GM12874 (cell line): ENCODE measurements around the gene LRP1.

ENCODE experiments used
- TF ChIP-seq, protein P1 (sequence below): IDR thresholded peaks from 2 replicates; pipeline ENCODE4 v1.5.1; 2011; ENCODE audit warnings: low read depth, mild to moderate bottlenecking, control low read depth, low read length, moderate library complexity; ENCODE audit not compliant: insufficient read depth

Gene LRP1

DNA sequence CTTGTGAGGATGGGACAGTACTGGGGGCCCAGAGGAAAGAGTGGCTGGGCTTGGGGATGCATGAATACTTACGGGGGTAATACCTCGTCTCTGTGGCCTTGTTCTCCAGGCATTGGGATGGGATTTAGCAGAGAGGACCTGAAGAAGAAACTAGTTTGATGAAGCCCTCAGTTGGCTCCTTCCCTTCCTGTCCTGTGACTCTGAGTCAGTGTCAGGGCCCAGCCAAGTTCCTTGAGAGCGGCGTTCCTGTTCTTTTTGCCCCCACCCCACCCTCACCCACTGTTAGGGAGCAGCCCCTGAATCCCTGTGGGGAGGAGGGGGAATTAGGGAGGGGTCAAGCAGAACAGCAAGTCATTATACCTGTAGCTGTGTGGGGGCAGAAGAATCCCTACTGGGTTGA lies 24.4 kb downstream of the LRP1 start:
- TF ChIP-seq, protein P1, sequence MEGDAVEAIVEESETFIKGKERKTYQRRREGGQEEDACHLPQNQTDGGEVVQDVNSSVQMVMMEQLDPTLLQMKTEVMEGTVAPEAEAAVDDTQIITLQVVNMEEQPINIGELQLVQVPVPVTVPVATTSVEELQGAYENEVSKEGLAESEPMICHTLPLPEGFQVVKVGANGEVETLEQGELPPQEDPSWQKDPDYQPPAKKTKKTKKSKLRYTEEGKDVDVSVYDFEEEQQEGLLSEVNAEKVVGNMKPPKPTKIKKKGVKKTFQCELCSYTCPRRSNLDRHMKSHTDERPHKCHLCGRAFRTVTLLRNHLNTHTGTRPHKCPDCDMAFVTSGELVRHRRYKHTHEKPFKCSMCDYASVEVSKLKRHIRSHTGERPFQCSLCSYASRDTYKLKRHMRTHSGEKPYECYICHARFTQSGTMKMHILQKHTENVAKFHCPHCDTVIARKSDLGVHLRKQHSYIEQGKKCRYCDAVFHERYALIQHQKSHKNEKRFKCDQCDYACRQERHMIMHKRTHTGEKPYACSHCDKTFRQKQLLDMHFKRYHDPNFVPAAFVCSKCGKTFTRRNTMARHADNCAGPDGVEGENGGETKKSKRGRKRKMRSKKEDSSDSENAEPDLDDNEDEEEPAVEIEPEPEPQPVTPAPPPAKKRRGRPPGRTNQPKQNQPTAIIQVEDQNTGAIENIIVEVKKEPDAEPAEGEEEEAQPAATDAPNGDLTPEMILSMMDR = no peak

DNA sequence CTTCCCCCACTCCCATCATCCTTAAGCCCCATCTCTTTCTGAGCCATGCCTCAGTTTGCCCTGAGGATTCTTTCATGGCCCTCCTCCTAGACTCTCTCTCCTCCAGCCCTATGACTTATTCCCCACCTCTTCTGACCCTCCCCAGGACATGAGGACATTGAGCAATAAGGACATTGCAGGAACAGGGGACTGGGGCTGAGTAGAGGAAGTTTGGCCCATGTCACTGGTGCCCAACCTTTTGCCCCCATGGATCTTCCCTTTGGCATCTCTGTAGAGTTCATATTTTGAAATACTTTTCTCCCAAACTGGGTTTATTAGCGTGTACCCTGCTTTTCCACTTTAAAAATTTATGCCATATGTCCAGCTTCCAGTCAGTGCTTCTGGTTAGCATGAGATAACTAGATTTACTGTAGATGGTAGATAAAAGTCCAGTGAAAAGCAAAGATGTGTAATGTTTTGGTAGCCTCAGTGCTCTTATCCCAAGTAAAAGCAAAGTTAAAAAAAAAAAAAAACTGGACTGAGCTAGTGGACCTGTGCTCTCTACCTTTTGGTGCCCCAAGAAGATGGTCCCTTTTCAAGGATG lies 25.2 kb downstream of the LRP1 start:
- TF ChIP-seq, protein P1 = no peak

DNA sequence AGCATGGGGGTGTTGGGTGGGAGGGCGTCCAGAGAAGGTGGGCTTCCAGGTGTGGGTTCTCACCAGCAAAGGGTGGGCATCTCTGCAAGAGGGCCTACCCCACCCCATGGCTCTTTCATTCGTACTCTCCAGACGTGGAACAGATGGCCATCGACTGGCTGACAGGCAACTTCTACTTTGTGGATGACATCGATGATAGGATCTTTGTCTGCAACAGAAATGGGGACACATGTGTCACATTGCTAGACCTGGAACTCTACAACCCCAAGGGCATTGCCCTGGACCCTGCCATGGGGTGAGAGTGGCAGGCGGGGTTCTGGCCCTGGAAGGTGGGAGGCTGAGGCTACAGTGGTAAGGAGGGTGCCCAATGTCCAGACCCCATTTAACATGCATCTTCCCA lies 25.8 kb downstream of the LRP1 start:
- TF ChIP-seq, protein P1 = no peak

DNA sequence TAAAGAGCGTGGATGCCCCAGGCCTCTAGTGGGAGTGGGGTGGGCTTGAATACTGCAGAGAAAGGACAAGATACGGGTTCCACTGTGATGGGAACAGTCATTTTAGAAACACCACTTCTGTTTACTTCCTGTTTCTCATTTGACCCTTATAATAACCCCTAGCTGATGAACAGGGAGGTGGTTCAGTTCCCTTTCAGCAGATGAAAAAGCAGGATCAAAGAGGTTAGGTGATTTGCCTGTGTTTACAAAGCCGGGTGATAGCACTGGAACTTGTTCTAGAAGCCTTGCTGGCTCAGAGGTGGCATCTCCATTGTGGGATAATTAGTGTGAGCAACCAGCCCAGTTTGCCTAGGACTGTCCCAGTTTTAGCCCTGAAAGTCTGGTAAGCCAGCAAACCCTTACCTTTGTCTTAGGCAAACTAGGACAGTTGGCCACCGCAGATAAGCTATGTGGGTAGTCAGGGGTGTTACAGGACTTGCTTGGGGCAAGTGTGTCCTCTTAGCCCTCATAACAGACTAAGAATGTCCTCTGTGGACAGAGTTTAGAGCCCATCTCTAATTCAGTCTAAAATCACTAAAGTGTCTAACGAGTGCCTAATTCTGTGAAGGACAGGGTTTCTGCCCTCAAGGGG lies 26.6 kb downstream of the LRP1 start:
- TF ChIP-seq, protein P1 = no peak

DNA sequence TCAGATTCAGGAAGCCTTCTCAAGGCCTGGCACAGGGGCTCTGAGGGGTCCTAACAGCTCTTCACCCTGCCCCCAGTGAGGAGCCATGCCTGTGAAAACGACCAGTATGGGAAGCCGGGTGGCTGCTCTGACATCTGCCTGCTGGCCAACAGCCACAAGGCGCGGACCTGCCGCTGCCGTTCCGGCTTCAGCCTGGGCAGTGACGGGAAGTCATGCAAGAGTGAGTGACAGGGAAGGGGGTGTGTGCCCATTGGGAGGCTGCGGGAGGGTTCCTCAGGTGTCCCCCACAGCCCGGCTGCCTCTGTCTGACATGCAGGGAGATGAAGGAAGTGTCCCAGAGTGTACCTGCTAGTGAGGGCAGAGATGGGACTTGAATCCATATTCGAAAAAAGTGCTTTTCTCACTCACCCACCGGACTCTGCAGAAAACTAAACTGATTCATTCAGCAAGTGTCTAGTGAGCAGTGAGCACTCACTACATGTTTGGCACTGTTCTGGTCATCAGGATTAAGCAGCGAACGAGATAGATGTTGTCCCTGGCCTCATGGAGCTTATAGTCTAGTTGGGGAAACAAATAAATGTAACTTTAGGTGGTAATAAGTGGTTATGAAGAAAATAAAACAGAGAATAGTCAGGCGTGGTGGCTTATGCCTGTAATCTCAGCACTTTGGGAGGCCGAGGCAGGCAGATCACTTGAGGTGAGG lies 28.6 kb downstream of the LRP1 start:
- TF ChIP-seq, protein P1 = no peak

DNA sequence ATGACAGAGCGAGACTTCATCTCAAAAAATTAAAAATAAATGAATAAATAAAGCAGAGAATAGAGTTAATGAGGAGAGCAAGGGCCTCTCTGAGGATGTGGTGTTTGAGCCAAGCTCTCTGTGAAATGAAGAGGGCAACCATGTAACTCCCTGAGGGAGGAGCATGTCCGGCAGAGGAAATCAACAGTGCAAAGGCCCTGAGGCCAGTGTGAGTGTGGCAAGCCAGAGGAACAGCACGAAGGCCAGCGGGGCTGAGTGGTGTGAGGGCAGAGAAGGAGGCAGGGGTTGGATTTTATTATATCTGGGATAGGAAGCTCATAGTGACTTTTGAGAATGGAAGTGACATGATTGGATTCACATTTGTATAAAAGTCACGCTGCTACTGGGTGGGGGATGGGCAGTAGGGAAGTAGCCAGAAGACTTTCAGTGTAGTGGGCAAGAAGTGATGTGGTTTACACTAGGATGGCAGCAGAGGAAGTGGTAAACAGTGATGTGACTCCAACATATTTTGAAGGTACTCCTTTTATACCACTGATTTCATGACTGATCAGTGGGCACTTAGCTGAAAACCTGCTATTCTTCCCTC lies 29.4 kb downstream of the LRP1 start:
- TF ChIP-seq, protein P1 = no peak

DNA sequence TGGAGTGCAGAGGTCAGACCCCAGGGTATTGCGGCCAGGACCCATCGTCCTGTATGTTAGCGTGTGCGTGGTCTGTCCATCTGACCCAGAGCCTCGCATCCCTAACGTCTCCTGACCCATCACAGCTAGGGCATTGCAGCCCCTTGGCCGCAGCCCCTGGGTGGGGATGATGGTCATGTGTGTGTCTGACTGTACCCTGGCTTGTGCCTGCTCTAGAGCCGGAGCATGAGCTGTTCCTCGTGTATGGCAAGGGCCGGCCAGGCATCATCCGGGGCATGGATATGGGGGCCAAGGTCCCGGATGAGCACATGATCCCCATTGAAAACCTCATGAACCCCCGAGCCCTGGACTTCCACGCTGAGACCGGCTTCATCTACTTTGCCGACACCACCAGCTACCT lies 29.9 kb downstream of the LRP1 start:
- TF ChIP-seq, protein P1 = no peak
